Thoracic aorta (tissue), 2 donors: ENCODE measurements around the gene CACNA1E. TPM values are rescaled to one million over a fixed set of nuclear protein-coding genes. Genes with fewer than 3 reads are reported as not detected.
"Not testable (repeated sequence)": the region's sequence is repeated elsewhere in the genome, so short reads cannot be mapped to it uniquely, and the experiment has no call there.

Experiments used
- ATAC-seq: fragments of 150-250 bp; one replicate; pipeline ENCODE4 v1.8.0; 2017; ENCODE audit warnings: low read depth; ENCODE audit not compliant: insufficient number of reproducible peaks, low FRiP score
- DNase-seq: peaks from one replicate; pipeline ENCODE4 v3.0.0-alpha.2; 2020; ENCODE audit warnings: low spot score
- H3K27ac ChIP-seq, 2 donors: fragments of 200-600 bp; sonication (generic); 1 replicate in 1 of 2; 2 replicates in 1 of 2; pipeline ENCODE4 v1.5.1; 2016; ENCODE audit warnings: mild to moderate bottlenecking in 2 of 2, moderate library complexity in 2 of 2
- H3K27me3 ChIP-seq: fragments of 200-600 bp; sonication (generic); replicated peaks from 2 replicates; pipeline ENCODE4 v1.6.0; 2016; ENCODE audit warnings: mild to moderate bottlenecking; ENCODE audit not compliant: insufficient read depth
- H3K36me3 ChIP-seq: fragments of 200-600 bp; sonication (generic); one replicate; pipeline ENCODE4 v1.5.1; 2016
- H3K4me1 ChIP-seq, 2 donors: fragments of 200-600 bp; sonication (generic); 1 replicate in 1 of 2; 2 replicates in 1 of 2; pipeline versions ENCODE4 v1.5.1 to v1.6.0; 2016; ENCODE audit warnings: low read depth in 2 of 2, mild to moderate bottlenecking in 1 of 2; ENCODE audit not compliant: control insufficient read depth in 1 of 2
- H3K4me3 ChIP-seq: fragments of 200-600 bp; sonication (generic); 2 replicates; pipeline ENCODE4 v1.5.1; 2016; ENCODE audit warnings: mild to moderate bottlenecking
- H3K9me3 ChIP-seq: fragments of 200-600 bp; sonication (generic); 2 replicates; pipeline ENCODE4 v1.5.1; 2016
- total RNA-seq, 2 donors: library from RNA; depleted of rRNA; stranded (reverse); fragments of >200 nt; gene quantifications; one replicate each; pipeline versions ENCODE4 v1.1.0 to v1.2.3, GENCODE V29; 2016
- TF ChIP-seq, protein P1 (sequence below): fragments of 200-600 bp; sonication (generic); IDR thresholded peaks from one replicate; pipeline ENCODE4 v1.5.1; 2019; ENCODE audit warnings: antibody characterized with exemption

Gene CACNA1E
- total RNA-seq, 2 donors from 2014 or later = not detected

DNA sequence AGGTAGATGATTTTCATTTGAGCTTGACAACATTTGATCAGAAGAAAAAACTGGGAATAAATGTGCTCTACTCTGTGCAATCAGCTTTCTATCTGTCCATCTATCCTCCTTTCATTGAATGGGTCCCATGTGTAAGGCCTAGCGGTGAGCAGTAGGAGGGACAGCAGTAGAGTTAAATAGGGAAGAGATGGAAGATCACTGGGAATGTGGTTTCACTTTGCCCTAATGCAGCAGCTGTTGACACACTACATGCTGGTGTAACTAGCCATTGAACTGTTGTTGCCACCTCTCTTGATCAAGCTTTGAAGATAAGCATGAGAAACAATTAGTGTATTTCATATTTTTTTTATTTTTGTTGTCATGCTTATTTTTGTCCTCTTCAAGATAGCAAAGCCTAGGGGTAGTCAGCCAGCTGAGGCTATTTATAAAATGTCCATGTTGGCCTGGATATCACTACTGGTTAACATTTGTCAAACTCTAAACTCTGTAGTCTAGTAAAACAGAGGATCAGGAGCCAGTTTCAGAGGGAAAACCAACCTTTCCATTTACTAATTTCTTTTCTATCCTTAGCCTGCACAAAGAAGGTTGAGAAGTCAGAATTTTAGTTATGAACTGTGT is 41.9 kb downstream of the CACNA1E start:
- Histone ChIP-seq H3K27me3 (no peaks in the 10 kb centered on the region), H3K4me1 (no peaks in the 10 kb centered on the region), H3K27ac (no peak overlapping the region), H3K36me3 (no peaks in the 10 kb centered on the region), H3K4me3 (no peak overlapping the region), H3K9me3 (peaks cover 2% of the 10 kb centered on the region)
- ATAC-seq (no peak), DNase-seq (no peak)
- TF ChIP-seq, protein P1, sequence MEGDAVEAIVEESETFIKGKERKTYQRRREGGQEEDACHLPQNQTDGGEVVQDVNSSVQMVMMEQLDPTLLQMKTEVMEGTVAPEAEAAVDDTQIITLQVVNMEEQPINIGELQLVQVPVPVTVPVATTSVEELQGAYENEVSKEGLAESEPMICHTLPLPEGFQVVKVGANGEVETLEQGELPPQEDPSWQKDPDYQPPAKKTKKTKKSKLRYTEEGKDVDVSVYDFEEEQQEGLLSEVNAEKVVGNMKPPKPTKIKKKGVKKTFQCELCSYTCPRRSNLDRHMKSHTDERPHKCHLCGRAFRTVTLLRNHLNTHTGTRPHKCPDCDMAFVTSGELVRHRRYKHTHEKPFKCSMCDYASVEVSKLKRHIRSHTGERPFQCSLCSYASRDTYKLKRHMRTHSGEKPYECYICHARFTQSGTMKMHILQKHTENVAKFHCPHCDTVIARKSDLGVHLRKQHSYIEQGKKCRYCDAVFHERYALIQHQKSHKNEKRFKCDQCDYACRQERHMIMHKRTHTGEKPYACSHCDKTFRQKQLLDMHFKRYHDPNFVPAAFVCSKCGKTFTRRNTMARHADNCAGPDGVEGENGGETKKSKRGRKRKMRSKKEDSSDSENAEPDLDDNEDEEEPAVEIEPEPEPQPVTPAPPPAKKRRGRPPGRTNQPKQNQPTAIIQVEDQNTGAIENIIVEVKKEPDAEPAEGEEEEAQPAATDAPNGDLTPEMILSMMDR = no peak

DNA sequence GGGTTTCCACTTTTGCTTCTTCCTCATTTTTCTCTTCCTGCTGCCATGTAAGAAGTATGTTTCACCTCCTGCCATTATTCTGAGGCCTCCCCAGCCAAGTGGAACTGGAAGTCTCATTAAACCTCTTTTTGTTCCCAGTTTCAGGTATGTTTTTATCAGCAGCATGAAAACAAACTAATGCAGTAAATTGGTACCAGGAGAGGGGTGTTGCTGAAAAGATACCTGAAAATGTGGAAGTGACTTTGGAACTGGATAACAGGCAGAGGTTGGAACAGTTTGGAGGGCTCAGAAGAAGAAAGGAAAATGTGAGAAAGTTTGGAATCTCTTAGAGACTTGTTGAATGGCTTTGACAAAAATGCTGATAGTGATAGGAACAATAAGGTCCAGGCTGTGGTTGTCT is 44.9 kb downstream of the CACNA1E start:
- not testable (repeated sequence) for H3K4me3 ChIP-seq, DNase-seq, H3K4me1 ChIP-seq, H3K9me3 ChIP-seq, H3K27ac ChIP-seq, H3K36me3 ChIP-seq, ATAC-seq, H3K27me3 ChIP-seq

DNA sequence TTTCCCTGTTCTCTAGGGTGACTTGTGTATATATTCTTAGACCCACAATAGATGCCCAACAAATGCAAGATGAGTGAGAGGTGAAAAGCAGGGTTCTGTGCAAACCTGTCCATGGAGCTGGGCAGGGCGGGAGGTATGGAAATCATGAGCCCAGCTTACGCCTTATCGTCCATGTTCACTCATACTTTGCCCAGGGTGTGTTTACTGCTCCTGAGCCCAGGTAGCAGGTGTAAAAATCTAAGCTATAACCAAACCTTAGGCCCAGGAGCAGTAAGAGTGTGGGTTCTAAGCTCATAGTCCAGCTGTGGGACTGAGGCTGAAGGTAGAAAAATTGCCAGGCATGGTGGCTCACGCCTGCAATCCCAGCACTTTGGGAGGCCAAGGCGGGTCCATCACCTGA is 48.1 kb downstream of the CACNA1E start:
- H3K27ac ChIP-seq = no peak overlapping the region
- H3K4me1 ChIP-seq = no peaks in the 10 kb centered on the region
- no peaks in the 10 kb centered on the region for H3K27me3 ChIP-seq
- H3K9me3 ChIP-seq = peaks cover 2% of the 10 kb centered on the region
- H3K36me3 ChIP-seq = no peaks in the 10 kb centered on the region
- H3K4me3 ChIP-seq = no peak overlapping the region
- ATAC-seq (no peak), DNase-seq (no peak)
- TF ChIP-seq, protein P1 = no peak

DNA sequence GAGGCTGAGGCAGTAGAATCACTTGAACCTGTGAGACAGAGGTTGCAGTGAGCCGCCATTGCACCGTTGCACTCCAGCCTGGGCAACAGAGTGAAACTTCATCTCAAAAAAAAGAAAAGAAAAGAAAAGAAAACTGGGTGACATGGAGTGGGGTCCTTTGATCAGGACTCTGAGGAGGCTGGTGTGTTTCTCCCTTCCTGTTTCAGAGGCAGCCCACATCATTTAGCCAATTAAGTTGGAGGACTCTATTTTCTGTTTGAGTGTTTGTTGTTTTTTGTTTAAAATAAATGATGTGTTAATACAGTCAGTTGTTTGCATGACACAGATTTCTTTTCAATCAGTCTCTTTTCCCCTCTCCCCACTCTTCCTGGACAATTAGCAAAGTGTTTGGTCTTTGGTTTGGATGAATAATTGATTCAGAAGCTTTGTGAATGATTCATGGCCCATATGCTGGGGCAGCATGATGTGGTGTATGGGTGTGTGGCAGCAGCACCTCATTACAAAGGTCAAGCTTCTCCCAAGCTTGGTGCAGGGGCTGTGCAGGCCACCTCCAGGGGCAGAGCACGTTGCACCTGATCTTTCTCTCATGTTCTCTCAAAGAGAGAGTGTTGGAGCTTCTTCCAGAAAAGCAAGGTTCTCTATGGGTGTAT is 48.8 kb downstream of the CACNA1E start:
- Histone ChIP-seq H3K36me3 (no peaks in the 10 kb centered on the region), H3K4me3 (no peak overlapping the region), H3K9me3 (peaks cover 2% of the 10 kb centered on the region), H3K4me1 (no peaks in the 10 kb centered on the region), H3K27me3 (no peaks in the 10 kb centered on the region), H3K27ac (no peak overlapping the region)
- DNase-seq = no peak
- TF ChIP-seq, protein P1 = no peak
- no peak for ATAC-seq

DNA sequence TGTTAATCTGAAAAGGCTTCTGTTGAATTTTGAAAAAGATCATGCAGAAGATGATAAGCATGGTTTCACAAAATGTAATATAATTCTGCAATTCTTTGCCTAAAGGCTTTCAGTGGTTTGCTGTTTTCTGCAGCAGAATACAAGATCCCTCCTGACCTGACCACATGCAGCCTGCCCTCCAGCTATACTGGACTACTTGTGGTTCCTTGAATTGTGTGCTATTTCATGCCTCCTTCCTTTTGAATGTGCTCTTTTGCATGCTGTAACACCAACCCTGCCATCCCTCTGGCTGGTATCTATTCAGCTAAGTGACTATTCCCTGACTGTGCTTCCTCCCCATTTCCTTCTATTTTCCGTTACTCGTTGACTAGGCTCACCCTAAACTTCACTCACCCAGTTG is 55.5 kb downstream of the CACNA1E start:
- H3K27ac ChIP-seq = no peak overlapping the region
- H3K36me3 ChIP-seq = no peaks in the 10 kb centered on the region
- H3K4me1 ChIP-seq = no peaks in the 10 kb centered on the region
- H3K27me3 ChIP-seq = no peaks in the 10 kb centered on the region
- no peak overlapping the region for H3K4me3 ChIP-seq
- TF ChIP-seq, protein P1 = no peak
- H3K9me3 ChIP-seq = no peaks in the 10 kb centered on the region
- ATAC-seq (no peak), DNase-seq (no peak)
